ENCODE measurements around the gene RNF130.
"Not testable (repeated sequence)": the region's sequence is repeated elsewhere in the genome, so short reads cannot be mapped to it uniquely, and the experiment has no call there.

Gene RNF130

GRCh38 chr5:180053061-180053602 is 18.4 kb downstream of the RNF130 start:
- no peak for DNase-seq

- no peak for DNase-seq
Measured at GRCh38 chr5:180052211-180052818, 19.2 kb downstream of the RNF130 start.

- DNase-seq, result no peak
Measured at GRCh38 chr5:180050121-180050940, 21.2 kb downstream of the RNF130 start.

- no peak for DNase-seq
Measured at GRCh38 chr5:180049185-180049548, 22.4 kb downstream of the RNF130 start.

- DNase-seq, result no peak
Measured at GRCh38 chr5:180047667-180048066, 23.9 kb downstream of the RNF130 start.

GRCh38 chr5:180046656-180047055 is 24.9 kb downstream of the RNF130 start:
- no peak for DNase-seq

GRCh38 chr5:180045889-180046499 is 25.6 kb downstream of the RNF130 start:
- no peak for DNase-seq

- DNase-seq, result no peak
Measured at GRCh38 chr5:180043377-180043776, 28.2 kb downstream of the RNF130 start.

GRCh38 chr5:180041301-180042274 is 30.0 kb downstream of the RNF130 start:
- DNase-seq, result no peak

GRCh38 chr5:180040287-180041214 is 31.0 kb downstream of the RNF130 start:
- DNase-seq, result no peak

- DNase-seq, result no peak
Measured at GRCh38 chr5:180035206-180035931, 36.2 kb downstream of the RNF130 start.

- DNase-seq, result no peak
Measured at GRCh38 chr5:180034564-180034963, 37.0 kb downstream of the RNF130 start.

GRCh38 chr5:180027459-180028089 is 44.0 kb downstream of the RNF130 start:
- no peak for DNase-seq

GRCh38 chr5:180026734-180027458 is 44.7 kb downstream of the RNF130 start:
- DNase-seq, result no peak

- DNase-seq, result no peak
Measured at GRCh38 chr5:180026320-180026719, 45.2 kb downstream of the RNF130 start.

GRCh38 chr5:180021900-180022299 is 49.7 kb downstream of the RNF130 start:
- DNase-seq, result no peak

- no peak for DNase-seq
Measured at GRCh38 chr5:180020176-180020575, 51.4 kb downstream of the RNF130 start.

- no peak for DNase-seq
Measured at GRCh38 chr5:180018347-180019060, 53.1 kb downstream of the RNF130 start.

- DNase-seq, result not testable (repeated sequence)
Measured at GRCh38 chr5:180015523-180015922, 56.0 kb downstream of the RNF130 start.
